HepG2 (cell line): ENCODE measurements around the gene SLC6A8. TPM values are rescaled to one million over a fixed set of nuclear protein-coding genes. Genes with fewer than 3 reads are reported as not detected.

Experiments
- GTF2F1 ChIP-seq: fragments of 150-350 bp; IDR thresholded peaks from 2 replicates; pipeline ENCODE4 v1.6.1; 2014; ENCODE audit warnings: low read length
- HOXA3 ChIP-seq: sonication (generic); formaldehyde crosslinking; IDR thresholded peaks from 2 replicates; pipeline ENCODE4 v1.5.0; 2020; ENCODE audit warnings: missing genetic modification reagents
- ISX ChIP-seq: sonication (generic); formaldehyde crosslinking; conservative IDR thresholded peaks from 2 replicates; pipeline ENCODE4 v1.5.0; 2020; ENCODE audit warnings: missing genetic modification reagents
- KAT7 ChIP-seq: IDR thresholded peaks from 2 replicates; pipeline ENCODE4 v1.6.1; 2018; ENCODE audit warnings: borderline replicate concordance, missing compliant biosample characterization
- STAT5B ChIP-seq: sonication (generic); formaldehyde crosslinking; IDR thresholded peaks from 2 replicates; pipeline ENCODE4 v1.4.0; 2020; ENCODE audit warnings: missing genetic modification reagents
- TBL1XR1 ChIP-seq: fragments of 150-350 bp; IDR thresholded peaks from 2 replicates; pipeline ENCODE4 v1.6.1; 2014; ENCODE audit warnings: borderline replicate concordance, low read length; ENCODE audit not compliant: partially characterized antibody
- TOE1 ChIP-seq: sonication (generic); formaldehyde crosslinking; IDR thresholded peaks from 2 replicates; pipeline ENCODE4 v1.4.0; 2020; ENCODE audit warnings: mild to moderate bottlenecking, missing genetic modification reagents
- ZNF17 ChIP-seq: sonication (generic); formaldehyde crosslinking; IDR thresholded peaks from 2 replicates; pipeline ENCODE4 v1.5.0; 2020; ENCODE audit warnings: mild to moderate bottlenecking, missing genetic modification reagents
- ZNF207 ChIP-seq: fragments of 450-650 bp; IDR thresholded peaks from 2 replicates; pipeline ENCODE4 v1.6.1; 2016; ENCODE audit warnings: antibody characterized with exemption, borderline replicate concordance
- ZNF264 ChIP-seq: sonication (generic); formaldehyde crosslinking; IDR thresholded peaks from 2 replicates; pipeline ENCODE4 v1.4.0; 2020; ENCODE audit warnings: missing genetic modification reagents
- ZNF33A ChIP-seq: sonication (generic); formaldehyde crosslinking; IDR thresholded peaks from 2 replicates; pipeline ENCODE4 v1.5.1; 2020; ENCODE audit warnings: missing genetic modification reagents, mild to moderate bottlenecking, moderate library complexity, borderline replicate concordance
- polyA plus RNA-seq, 8 experiments: library from polyadenylated mRNA; depleted of rRNA in 3 of 8; stranded (reverse) in 7 of 8; unstranded in 1 of 8; fragments of >200 nt; fragmentation: Illumina TruSeq in 4 of 8; extraction: Trizol in 4 of 8; gene quantifications; 2 replicates each; pipeline versions ENCODE4 v1.2.1 to v1.2.3, GENCODE V29; 2011 to 2016; ENCODE audit warnings: low read depth in 4 of 8, missing spikeins in 1 of 8, mixed read lengths in 1 of 8; ENCODE audit not compliant: insufficient read depth in 1 of 8
- total RNA-seq, 5 experiments: library from RNA; depleted of rRNA; stranded (reverse); fragments of >200 nt; fragmentation: Illumina TruSeq; extraction: Trizol; gene quantifications; 2 replicates each; pipeline ENCODE4 v1.2.3, GENCODE V29; 2016; ENCODE audit warnings: low read depth in 1 of 5
- TF ChIP-seq, protein P1 (sequence below): sonication (generic); formaldehyde crosslinking; IDR thresholded peaks from 2 replicates; pipeline ENCODE4 v1.8.0; 2022; ENCODE audit warnings: missing genetic modification reagents, mild to moderate bottlenecking, borderline replicate concordance
- TF ChIP-seq, protein P2 (sequence below): sonication (generic); formaldehyde crosslinking; IDR thresholded peaks from 2 replicates; pipeline ENCODE4 v1.4.0; 2020; ENCODE audit warnings: missing genetic modification reagents
- TF ChIP-seq, protein P3 (sequence below): sonication (generic); formaldehyde crosslinking; IDR thresholded peaks from 2 replicates; pipeline ENCODE4 v1.4.0; 2020; ENCODE audit warnings: missing genetic modification reagents
- TF ChIP-seq, protein P4 (sequence below): sonication (generic); formaldehyde crosslinking; IDR thresholded peaks from 2 replicates; pipeline ENCODE4 v1.4.0; 2020; ENCODE audit warnings: missing genetic modification reagents, borderline replicate concordance
- TF ChIP-seq, protein P5 (sequence below): sonication (generic); formaldehyde crosslinking; IDR thresholded peaks from 2 replicates; pipeline ENCODE4 v1.4.0; 2020; ENCODE audit warnings: missing genetic modification reagents, borderline replicate concordance

Gene SLC6A8
- total and polyA plus RNA-seq, 2 of the 13 experiments (the other 11 are each of a cell fraction or from before 2014, with no cell fraction given) = 13.9 to 176 TPM

DNA sequence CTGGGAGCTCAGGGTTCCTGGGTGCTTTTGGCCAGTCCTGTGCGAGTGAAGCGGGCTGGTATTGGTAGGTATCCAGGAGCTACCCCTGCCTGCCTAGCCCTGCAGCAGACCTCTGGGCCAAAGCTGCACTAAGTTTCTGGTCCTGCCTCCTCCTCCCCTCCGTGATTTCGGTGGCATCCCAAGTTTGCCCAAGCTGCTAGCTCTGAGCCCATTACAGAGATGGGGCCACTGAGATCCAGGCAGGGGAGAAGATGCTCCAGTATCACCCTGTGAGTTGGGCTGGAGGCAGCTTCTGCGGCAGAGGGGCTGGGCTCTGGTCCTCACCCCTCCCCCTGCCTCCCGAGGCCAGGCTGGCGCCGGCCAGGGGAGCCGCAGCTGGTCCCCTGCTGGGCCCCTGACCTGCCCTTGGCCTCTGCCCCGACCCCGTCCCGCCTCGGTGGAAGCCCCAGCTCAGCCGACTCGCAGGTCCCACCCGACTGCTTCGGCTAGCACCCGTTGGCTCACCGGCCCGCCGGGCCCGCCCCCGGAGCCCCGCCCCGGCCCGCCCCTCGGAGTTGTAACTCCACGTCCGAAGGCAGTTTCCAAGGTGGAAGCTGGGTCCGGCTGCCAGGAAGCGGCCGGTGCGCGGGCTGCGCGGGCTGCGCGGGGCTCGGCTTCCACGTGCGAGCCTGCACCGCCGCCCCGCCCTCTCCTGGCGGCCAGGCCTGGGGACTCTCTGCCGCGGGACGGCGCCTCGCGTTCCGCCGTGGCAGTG lies 40.9 kb upstream of the SLC6A8 start, which contains the start of gene DUSP9 (continued):
- TF ChIP-seq, protein P1, sequence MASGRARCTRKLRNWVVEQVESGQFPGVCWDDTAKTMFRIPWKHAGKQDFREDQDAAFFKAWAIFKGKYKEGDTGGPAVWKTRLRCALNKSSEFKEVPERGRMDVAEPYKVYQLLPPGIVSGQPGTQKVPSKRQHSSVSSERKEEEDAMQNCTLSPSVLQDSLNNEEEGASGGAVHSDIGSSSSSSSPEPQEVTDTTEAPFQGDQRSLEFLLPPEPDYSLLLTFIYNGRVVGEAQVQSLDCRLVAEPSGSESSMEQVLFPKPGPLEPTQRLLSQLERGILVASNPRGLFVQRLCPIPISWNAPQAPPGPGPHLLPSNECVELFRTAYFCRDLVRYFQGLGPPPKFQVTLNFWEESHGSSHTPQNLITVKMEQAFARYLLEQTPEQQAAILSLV (CRISPR knock-in tag) = no peak
- TF ChIP-seq, protein P2, sequence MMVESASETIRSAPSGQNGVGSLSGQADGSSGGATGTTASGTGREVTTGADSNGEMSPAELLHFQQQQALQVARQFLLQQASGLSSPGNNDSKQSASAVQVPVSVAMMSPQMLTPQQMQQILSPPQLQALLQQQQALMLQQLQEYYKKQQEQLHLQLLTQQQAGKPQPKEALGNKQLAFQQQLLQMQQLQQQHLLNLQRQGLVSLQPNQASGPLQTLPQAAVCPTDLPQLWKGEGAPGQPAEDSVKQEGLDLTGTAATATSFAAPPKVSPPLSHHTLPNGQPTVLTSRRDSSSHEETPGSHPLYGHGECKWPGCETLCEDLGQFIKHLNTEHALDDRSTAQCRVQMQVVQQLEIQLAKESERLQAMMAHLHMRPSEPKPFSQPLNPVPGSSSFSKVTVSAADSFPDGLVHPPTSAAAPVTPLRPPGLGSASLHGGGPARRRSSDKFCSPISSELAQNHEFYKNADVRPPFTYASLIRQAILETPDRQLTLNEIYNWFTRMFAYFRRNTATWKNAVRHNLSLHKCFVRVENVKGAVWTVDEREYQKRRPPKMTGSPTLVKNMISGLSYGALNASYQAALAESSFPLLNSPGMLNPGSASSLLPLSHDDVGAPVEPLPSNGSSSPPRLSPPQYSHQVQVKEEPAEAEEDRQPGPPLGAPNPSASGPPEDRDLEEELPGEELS (CRISPR knock-in tag) = peak; percentile 66; the same call in 1 of the 2 replicates
- TF ChIP-seq ZNF264 (CRISPR knock-in tag) (0 out of 2 replicates have a peak, but pooled peaks have one; percentile 34), TBL1XR1 (peak; percentile 72), STAT5B (CRISPR knock-in tag) (no peak), ISX (CRISPR knock-in tag) (no peak), GTF2F1 (no peak), TOE1 (CRISPR knock-in tag) (no peak), ZNF33A (CRISPR knock-in tag) (no peak), ZNF17 (CRISPR knock-in tag) (no peak), KAT7 (CRISPR knock-in tag) (no peak), HOXA3 (CRISPR knock-in tag) (peak; percentile 87), ZNF207 (no peak)
- TF ChIP-seq, protein P3, sequence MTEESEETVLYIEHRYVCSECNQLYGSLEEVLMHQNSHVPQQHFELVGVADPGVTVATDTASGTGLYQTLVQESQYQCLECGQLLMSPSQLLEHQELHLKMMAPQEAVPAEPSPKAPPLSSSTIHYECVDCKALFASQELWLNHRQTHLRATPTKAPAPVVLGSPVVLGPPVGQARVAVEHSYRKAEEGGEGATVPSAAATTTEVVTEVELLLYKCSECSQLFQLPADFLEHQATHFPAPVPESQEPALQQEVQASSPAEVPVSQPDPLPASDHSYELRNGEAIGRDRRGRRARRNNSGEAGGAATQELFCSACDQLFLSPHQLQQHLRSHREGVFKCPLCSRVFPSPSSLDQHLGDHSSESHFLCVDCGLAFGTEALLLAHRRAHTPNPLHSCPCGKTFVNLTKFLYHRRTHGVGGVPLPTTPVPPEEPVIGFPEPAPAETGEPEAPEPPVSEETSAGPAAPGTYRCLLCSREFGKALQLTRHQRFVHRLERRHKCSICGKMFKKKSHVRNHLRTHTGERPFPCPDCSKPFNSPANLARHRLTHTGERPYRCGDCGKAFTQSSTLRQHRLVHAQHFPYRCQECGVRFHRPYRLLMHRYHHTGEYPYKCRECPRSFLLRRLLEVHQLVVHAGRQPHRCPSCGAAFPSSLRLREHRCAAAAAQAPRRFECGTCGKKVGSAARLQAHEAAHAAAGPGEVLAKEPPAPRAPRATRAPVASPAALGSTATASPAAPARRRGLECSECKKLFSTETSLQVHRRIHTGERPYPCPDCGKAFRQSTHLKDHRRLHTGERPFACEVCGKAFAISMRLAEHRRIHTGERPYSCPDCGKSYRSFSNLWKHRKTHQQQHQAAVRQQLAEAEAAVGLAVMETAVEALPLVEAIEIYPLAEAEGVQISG (CRISPR knock-in tag) = peak; percentile 29
- TF ChIP-seq, protein P4, sequence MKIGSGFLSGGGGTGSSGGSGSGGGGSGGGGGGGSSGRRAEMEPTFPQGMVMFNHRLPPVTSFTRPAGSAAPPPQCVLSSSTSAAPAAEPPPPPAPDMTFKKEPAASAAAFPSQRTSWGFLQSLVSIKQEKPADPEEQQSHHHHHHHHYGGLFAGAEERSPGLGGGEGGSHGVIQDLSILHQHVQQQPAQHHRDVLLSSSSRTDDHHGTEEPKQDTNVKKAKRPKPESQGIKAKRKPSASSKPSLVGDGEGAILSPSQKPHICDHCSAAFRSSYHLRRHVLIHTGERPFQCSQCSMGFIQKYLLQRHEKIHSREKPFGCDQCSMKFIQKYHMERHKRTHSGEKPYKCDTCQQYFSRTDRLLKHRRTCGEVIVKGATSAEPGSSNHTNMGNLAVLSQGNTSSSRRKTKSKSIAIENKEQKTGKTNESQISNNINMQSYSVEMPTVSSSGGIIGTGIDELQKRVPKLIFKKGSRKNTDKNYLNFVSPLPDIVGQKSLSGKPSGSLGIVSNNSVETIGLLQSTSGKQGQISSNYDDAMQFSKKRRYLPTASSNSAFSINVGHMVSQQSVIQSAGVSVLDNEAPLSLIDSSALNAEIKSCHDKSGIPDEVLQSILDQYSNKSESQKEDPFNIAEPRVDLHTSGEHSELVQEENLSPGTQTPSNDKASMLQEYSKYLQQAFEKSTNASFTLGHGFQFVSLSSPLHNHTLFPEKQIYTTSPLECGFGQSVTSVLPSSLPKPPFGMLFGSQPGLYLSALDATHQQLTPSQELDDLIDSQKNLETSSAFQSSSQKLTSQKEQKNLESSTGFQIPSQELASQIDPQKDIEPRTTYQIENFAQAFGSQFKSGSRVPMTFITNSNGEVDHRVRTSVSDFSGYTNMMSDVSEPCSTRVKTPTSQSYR (CRISPR knock-in tag) = peak; percentile 92
- TF ChIP-seq, protein P5, sequence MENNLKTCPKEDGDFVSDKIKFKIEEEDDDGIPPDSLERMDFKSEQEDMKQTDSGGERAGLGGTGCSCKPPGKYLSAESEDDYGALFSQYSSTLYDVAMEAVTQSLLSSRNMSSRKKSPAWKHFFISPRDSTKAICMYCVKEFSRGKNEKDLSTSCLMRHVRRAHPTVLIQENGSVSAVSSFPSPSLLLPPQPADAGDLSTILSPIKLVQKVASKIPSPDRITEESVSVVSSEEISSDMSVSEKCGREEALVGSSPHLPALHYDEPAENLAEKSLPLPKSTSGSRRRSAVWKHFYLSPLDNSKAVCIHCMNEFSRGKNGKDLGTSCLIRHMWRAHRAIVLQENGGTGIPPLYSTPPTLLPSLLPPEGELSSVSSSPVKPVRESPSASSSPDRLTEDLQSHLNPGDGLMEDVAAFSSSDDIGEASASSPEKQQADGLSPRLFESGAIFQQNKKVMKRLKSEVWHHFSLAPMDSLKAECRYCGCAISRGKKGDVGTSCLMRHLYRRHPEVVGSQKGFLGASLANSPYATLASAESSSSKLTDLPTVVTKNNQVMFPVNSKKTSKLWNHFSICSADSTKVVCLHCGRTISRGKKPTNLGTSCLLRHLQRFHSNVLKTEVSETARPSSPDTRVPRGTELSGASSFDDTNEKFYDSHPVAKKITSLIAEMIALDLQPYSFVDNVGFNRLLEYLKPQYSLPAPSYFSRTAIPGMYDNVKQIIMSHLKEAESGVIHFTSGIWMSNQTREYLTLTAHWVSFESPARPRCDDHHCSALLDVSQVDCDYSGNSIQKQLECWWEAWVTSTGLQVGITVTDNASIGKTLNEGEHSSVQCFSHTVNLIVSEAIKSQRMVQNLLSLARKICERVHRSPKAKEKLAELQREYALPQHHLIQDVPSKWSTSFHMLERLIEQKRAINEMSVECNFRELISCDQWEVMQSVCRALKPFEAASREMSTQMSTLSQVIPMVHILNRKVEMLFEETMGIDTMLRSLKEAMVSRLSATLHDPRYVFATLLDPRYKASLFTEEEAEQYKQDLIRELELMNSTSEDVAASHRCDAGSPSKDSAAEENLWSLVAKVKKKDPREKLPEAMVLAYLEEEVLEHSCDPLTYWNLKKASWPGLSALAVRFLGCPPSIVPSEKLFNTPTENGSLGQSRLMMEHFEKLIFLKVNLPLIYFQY (CRISPR knock-in tag) = peak; percentile 57; the same call in 1 of the 2 replicates
